Right lobe of liver (tissue), 6 donors: ENCODE results near the gene TMEM63C. TPM values are rescaled to one million over a fixed set of nuclear protein-coding genes. Genes with fewer than 3 reads are reported as not detected.
A peak's percentile ranks its signal among the peaks of the same experiment; 100 is the strongest.

Experiments used
- ATAC-seq, 4 donors: fragments of 200-7000 bp; cut with Tn5 transposase; one replicate each; pipeline ENCODE4 v1.9.1; 2020; ENCODE audit warnings: mild to moderate bottlenecking in 4 of 4, moderate library complexity in 4 of 4
- DNase-seq, 3 donors: peaks; one replicate each; pipeline ENCODE4 v3.0.0-alpha.2; 2020
- H3K27ac ChIP-seq, 3 donors: fragments of 200-600 bp; one replicate each; pipeline ENCODE4 v1.8.0; 2022
- H3K27me3 ChIP-seq, 2 donors: fragments of 200-600 bp; one replicate each; pipeline ENCODE4 v1.8.0; 2022
- H3K36me3 ChIP-seq, 4 donors: fragments of 200-600 bp; sonication (generic) in 1 of 4; one replicate each; pipeline versions ENCODE4 v1.5.1 to v1.8.0; 2017 to 2022; ENCODE audit warnings: control low read depth in 1 of 4
- H3K4me1 ChIP-seq, 4 donors: fragments of 200-600 bp; sonication (generic) in 1 of 4; one replicate each; pipeline versions ENCODE4 v1.5.1 to v1.8.0; 2017 to 2022; ENCODE audit warnings: control low read depth in 1 of 4
- H3K4me3 ChIP-seq, 3 donors: fragments of 200-600 bp; one replicate each; pipeline ENCODE4 v1.8.0; 2022
- H3K9me3 ChIP-seq, 4 donors: fragments of 200-600 bp; sonication (generic) in 1 of 4; one replicate each; pipeline versions ENCODE4 v1.5.1 to v1.8.0; 2017 to 2022; ENCODE audit warnings: control low read depth in 1 of 4
- CTCF ChIP-seq, 4 donors: fragments of 200-600 bp in 3 of 4; fragments of 450-650 bp in 1 of 4; IDR thresholded peaks; one replicate each; pipeline versions ENCODE4 v1.5.1 to v1.8.0; 2016 to 2022; ENCODE audit warnings: antibody characterized with exemption in 4 of 4, mild to moderate bottlenecking in 2 of 4
- POLR2A ChIP-seq: fragments of 450-650 bp; IDR thresholded peaks from one replicate; pipeline ENCODE4 v1.6.1; 2017; ENCODE audit warnings: antibody characterized with exemption, mild to moderate bottlenecking
- WGBS: methylation state at CpG from one replicate; pipeline ENCODE4 v1.1.6; 2018; ENCODE audit warnings: low coverage, low lambda C conversion rate; ENCODE audit not compliant: insufficient coverage; ENCODE audit errors: missing lambda C conversion rate; 5-methylcytosine and 5-hydroxymethylcytosine counted together
- intact Hi-C, 2 donors: fragments of 100-400 bp; cut with DNase I; formaldehyde crosslinking; loops; one replicate each; pipeline versions ENCODE4 v1.11.2 to v1.14.1; 2022
- total RNA-seq, 6 experiments: library from RNA; depleted of rRNA in 2 of 6; stranded (reverse); fragments of >200 nt in 2 of 6; fragmentation: NEBNext Ultra II Directional in 3 of 6; extraction: Animal tissue kit (Norgen Biotek cat#: 25700) in 3 of 6; gene quantifications; one replicate each; pipeline versions ENCODE4 v1.1.0 to v1.2.4, GENCODE V29; 2016 to 2023
- donor health status: DM: no; HTN: yes; CAD: no.
- donor health status: DM: no; HTN: no; CAD: no.
- donor health status: DM: no; HTN: no; CAD: no.
- donor health status: DM: no; HTN: yes; CAD: no.
- donor health status: DM: no; HTN: yes; CAD: no.

TMEM63C gene
- total RNA-seq, 6 experiments from 2014 or later: 0.07 to 0.82 (median 0.15) TPM; not detected in 2

- Histone ChIP-seq H3K36me3 (no peaks in the 10 kb centered on the region), H3K27me3 (no peaks in the 10 kb centered on the region), H3K9me3 (no peaks in the 10 kb centered on the region), H3K4me1 (no peaks in the 10 kb centered on the region), H3K4me3 (no peak overlapping the region), H3K27ac (no peak overlapping the region)
- DNase-seq (peak in 1 of 3 donors; percentile 26), ATAC-seq (no peak)
- 50% methylated on average over 3 of the region's 5 CpGs for WGBS
- intact Hi-C loops: no loop called here
- TF ChIP-seq CTCF (IDR thresholded peaks at IDR 0.05): no peak
- TF ChIP-seq POLR2A: no peak
Observed at GRCh38 chr14:77203611-77204458, 22.2 kb downstream of the TMEM63C start.

GRCh38 chr14:77204459-77204771 is 22.8 kb downstream of the TMEM63C start:
- Histone ChIP-seq H3K4me1 (no peaks in the 10 kb centered on the region), H3K27ac (no peak overlapping the region), H3K27me3 (no peaks in the 10 kb centered on the region), H3K9me3 (no peaks in the 10 kb centered on the region), H3K36me3 (no peaks in the 10 kb centered on the region), H3K4me3 (no peak overlapping the region)
- WGBS: 20% methylated on average over 6 of the region's 6 CpGs
- DNase-seq: no peak
- no peak for ATAC-seq
- TF ChIP-seq CTCF (IDR thresholded peaks at IDR 0.05) (no peak), POLR2A (no peak)
- intact Hi-C loops: no loop called here

GRCh38 chr14:77204907-77205306 is 23.3 kb downstream of the TMEM63C start:
- ATAC-seq (no peak), DNase-seq (no peak)
- H3K9me3 ChIP-seq: no peaks in the 10 kb centered on the region
- no peaks in the 10 kb centered on the region for H3K36me3 ChIP-seq
- WGBS: no CpG with 5 or more reads among the region's 1 CpG
- no peaks in the 10 kb centered on the region for H3K4me1 ChIP-seq
- no peak for TF ChIP-seq CTCF (IDR thresholded peaks at IDR 0.05)
- TF ChIP-seq POLR2A: no peak
- intact Hi-C loops: no loop called here
- no peaks in the 10 kb centered on the region for H3K27me3 ChIP-seq
- H3K4me3 ChIP-seq: no peak overlapping the region
- no peak overlapping the region for H3K27ac ChIP-seq

GRCh38 chr14:77205566-77205965 is 24.0 kb downstream of the TMEM63C start:
- Histone ChIP-seq H3K27ac (no peak overlapping the region), H3K9me3 (no peaks in the 10 kb centered on the region), H3K36me3 (no peaks in the 10 kb centered on the region), H3K4me1 (no peaks in the 10 kb centered on the region), H3K4me3 (no peak overlapping the region), H3K27me3 (no peaks in the 10 kb centered on the region)
- no peak for ATAC-seq
- intact Hi-C loops: no loop called here
- WGBS: 22% methylated on average over 3 of the region's 4 CpGs
- no peak for DNase-seq
- TF ChIP-seq CTCF (IDR thresholded peaks at IDR 0.05): no peak
